ENCODE data around the gene STXBP6. TPM values are rescaled to one million over a fixed set of nuclear protein-coding genes. Genes with fewer than 3 reads are reported as not detected.

STXBP6 gene
- total RNA-seq, 1 experiment from 2014 or later: 0.27 TPM

DNA sequence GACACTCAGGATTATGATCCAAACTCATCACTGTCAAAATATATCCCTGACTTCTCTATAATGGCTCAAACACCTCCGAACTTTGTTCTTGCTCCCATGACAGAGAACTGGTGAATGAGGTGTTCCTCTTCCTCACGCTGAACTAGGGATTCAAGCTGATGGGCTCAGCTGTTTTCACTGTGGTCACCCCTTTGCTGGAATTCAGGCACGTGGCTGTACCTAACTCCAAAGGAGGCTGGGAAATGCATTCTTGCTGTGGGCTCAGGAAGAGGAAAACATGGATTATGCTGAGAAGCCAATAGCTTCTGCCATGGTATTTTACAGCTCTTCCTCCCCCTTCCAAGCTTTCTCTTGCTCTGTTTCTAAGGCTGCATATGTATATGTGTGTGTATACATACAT lies 43.9 kb downstream of the STXBP6 start (continued):
- TF ChIP-seq, protein P1, sequence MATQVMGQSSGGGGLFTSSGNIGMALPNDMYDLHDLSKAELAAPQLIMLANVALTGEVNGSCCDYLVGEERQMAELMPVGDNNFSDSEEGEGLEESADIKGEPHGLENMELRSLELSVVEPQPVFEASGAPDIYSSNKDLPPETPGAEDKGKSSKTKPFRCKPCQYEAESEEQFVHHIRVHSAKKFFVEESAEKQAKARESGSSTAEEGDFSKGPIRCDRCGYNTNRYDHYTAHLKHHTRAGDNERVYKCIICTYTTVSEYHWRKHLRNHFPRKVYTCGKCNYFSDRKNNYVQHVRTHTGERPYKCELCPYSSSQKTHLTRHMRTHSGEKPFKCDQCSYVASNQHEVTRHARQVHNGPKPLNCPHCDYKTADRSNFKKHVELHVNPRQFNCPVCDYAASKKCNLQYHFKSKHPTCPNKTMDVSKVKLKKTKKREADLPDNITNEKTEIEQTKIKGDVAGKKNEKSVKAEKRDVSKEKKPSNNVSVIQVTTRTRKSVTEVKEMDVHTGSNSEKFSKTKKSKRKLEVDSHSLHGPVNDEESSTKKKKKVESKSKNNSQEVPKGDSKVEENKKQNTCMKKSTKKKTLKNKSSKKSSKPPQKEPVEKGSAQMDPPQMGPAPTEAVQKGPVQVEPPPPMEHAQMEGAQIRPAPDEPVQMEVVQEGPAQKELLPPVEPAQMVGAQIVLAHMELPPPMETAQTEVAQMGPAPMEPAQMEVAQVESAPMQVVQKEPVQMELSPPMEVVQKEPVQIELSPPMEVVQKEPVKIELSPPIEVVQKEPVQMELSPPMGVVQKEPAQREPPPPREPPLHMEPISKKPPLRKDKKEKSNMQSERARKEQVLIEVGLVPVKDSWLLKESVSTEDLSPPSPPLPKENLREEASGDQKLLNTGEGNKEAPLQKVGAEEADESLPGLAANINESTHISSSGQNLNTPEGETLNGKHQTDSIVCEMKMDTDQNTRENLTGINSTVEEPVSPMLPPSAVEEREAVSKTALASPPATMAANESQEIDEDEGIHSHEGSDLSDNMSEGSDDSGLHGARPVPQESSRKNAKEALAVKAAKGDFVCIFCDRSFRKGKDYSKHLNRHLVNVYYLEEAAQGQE (IDR thresholded peaks at IDR 0.05; ENCODE audit: low read depth): no peak
- TF ChIP-seq, protein P2, sequence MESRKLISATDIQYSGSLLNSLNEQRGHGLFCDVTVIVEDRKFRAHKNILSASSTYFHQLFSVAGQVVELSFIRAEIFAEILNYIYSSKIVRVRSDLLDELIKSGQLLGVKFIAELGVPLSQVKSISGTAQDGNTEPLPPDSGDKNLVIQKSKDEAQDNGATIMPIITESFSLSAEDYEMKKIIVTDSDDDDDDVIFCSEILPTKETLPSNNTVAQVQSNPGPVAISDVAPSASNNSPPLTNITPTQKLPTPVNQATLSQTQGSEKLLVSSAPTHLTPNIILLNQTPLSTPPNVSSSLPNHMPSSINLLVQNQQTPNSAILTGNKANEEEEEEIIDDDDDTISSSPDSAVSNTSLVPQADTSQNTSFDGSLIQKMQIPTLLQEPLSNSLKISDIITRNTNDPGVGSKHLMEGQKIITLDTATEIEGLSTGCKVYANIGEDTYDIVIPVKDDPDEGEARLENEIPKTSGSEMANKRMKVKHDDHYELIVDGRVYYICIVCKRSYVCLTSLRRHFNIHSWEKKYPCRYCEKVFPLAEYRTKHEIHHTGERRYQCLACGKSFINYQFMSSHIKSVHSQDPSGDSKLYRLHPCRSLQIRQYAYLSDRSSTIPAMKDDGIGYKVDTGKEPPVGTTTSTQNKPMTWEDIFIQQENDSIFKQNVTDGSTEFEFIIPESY (IDR thresholded peaks at IDR 0.05; ENCODE audit: extremely low read depth, insufficient replicate concordance, low read length): no peak
- TF ChIP-seq SRF (IDR thresholded peaks at IDR 0.05; ENCODE audit: low read depth) (no peak), YY1 (IDR thresholded peaks at IDR 0.05; ENCODE audit: extremely low read depth, insufficient replicate concordance, low read depth, low read length) (no peak)

DNA sequence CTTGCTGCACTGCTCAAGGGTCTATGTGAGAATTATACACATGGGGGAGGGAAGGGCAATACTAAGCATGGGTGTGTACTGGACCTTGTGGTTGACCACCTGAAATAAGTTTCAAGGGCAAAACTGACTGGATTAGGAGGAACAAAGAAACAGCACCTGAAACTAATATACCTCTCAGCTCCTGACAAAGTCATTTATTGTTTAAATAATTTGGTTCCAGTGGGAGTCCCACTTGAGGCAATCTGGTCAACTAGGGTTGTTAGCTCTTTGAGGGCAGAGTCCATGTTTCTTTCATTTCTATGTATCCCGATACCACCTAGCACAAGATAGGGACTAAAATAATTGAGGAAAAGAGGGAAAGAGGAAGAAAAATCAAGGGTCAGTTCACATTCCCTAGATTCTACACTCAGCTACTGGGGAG lies 45.5 kb downstream of the STXBP6 start:
- RAD21 ChIA-PET (ENCODE audit: low non-redundant PET in 1 of 2, low total read pairs in 2 of 2, uncharacterized antibody in 2 of 2, unreplicated experiment in 2 of 2): no interaction called here
- Histone ChIP-seq H3K27ac (ENCODE audit: low read depth, low read length) (no peak overlapping the region), H3K4me1 (ENCODE audit: control insufficient read depth in 1 of 2, insufficient read depth in 2 of 2, low read length in 2 of 2) (no peaks in the 10 kb centered on the region; a peak in 1 of 4 replicates), H4K20me1 (ENCODE audit: insufficient read depth) (no peaks in the 10 kb centered on the region), H3K4me2 (ENCODE audit: low read length) (no peak overlapping the region), H3K9ac (ENCODE audit: low read length) (no peak overlapping the region), H3K27me3 (ENCODE audit: insufficient read depth, low read length) (no peaks in the 10 kb centered on the region), H3K4me3 (replicated peaks in 1 of 2; ENCODE audit: low read depth in 1 of 2, low read length in 2 of 2) (no peak overlapping the region), H3K79me2 (ENCODE audit: insufficient read depth, low read length) (no peaks in the 10 kb centered on the region), H3K9me3 (ENCODE audit: control insufficient read depth in 1 of 2, insufficient read depth in 1 of 2, low read depth in 1 of 2, low read length in 2 of 2) (peaks cover 4 to 19% of the 10 kb centered on the region in 2 experiments; a peak in 2 of 4 replicates), H3K36me3 (ENCODE audit: control insufficient read depth in 1 of 2, insufficient read depth in 2 of 2, low read length in 2 of 2) (no peaks in the 10 kb centered on the region), H2AFZ (ENCODE audit: low read depth, low read length, poor library complexity, severe bottlenecking) (no peak overlapping the region), H3K9me2 (ENCODE audit: insufficient read depth) (no peaks in the 10 kb centered on the region)
- ATAC-seq: no peak
- TF ChIP-seq, protein P3, sequence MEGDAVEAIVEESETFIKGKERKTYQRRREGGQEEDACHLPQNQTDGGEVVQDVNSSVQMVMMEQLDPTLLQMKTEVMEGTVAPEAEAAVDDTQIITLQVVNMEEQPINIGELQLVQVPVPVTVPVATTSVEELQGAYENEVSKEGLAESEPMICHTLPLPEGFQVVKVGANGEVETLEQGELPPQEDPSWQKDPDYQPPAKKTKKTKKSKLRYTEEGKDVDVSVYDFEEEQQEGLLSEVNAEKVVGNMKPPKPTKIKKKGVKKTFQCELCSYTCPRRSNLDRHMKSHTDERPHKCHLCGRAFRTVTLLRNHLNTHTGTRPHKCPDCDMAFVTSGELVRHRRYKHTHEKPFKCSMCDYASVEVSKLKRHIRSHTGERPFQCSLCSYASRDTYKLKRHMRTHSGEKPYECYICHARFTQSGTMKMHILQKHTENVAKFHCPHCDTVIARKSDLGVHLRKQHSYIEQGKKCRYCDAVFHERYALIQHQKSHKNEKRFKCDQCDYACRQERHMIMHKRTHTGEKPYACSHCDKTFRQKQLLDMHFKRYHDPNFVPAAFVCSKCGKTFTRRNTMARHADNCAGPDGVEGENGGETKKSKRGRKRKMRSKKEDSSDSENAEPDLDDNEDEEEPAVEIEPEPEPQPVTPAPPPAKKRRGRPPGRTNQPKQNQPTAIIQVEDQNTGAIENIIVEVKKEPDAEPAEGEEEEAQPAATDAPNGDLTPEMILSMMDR (IDR thresholded peaks at IDR 0.05 in 2 of 3, conservative IDR thresholded peaks at IDR 0.05 in 1 of 3; ENCODE audit: borderline replicate concordance in 1 of 3, insufficient read depth in 1 of 3, low read depth in 2 of 3, low read length in 2 of 3): no peak
- TF ChIP-seq EZH2 (IDR thresholded peaks at IDR 0.05) (no peak), EZH2phosphoT487 (IDR thresholded peaks at IDR 0.05; ENCODE audit: borderline replicate concordance) (no peak)
- BruUV-seq (replicated peaks): no TSS peak
- POLR2A ChIA-PET: no interaction called here
- intact Hi-C loops (cut with micrococcal nuclease): no loop called here
- no peak for DNase-seq (ENCODE audit: low read depth, low spot score)
- CTCF ChIA-PET: no interaction called here

All from HCT116 (cell line).